OCI-LY7 (cell line): ENCODE results near the gene SCN5A.

Source experiments
- CTCF ChIP-seq: fragments of 200-600 bp; sonication (generic); conservative IDR thresholded peaks from 2 replicates; pipeline ENCODE4 v1.5.1; 2014; ENCODE audit warnings: mild to moderate bottlenecking, antibody characterized with exemption, low read length, moderate library complexity, mixed read lengths
- EZH2phosphoT487 ChIP-seq: fragments of 200-600 bp; sonication (generic); IDR thresholded peaks from 2 replicates; pipeline ENCODE4 v1.6.1; 2018; ENCODE audit warnings: low read depth, borderline replicate concordance, mild to moderate bottlenecking, mixed run types, antibody characterized with exemption, low read length, moderate library complexity, mixed read lengths

- TF ChIP-seq CTCF (no peak), EZH2phosphoT487 (no peak)
Measured at GRCh38 chr3:38563886-38564270, 85.6 kb downstream of the SCN5A start.
